GM19455 (cell line): Measurements from ENCODE around the gene GPR157.

Experiments
- ATAC-seq: cut with Tn5 transposase; IDR thresholded peaks from one replicate; pipeline ENCODE4 v1.9.1; 2021; ENCODE audit not compliant: unreplicated experiment

GPR157 gene

DNA sequence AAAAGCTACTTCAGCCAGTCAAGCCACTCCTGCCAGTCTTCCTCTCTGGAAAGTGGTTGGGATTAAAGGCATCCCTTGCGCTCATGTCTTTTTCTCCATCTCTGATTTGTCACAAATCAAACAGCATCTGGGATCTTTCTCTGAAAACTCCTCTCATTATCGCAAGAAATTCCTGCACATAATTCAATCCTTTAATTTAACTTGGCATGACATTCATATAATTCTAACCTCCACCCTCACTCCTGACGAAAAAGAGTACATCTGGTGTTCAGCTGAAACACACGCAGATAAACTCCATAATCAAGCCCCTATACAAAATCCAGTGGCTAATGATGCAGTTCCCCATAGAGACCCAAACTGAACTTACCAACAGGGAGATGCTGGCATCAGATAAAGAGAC is 40.1 kb downstream of the GPR157 start:
- ATAC-seq = no peak

DNA sequence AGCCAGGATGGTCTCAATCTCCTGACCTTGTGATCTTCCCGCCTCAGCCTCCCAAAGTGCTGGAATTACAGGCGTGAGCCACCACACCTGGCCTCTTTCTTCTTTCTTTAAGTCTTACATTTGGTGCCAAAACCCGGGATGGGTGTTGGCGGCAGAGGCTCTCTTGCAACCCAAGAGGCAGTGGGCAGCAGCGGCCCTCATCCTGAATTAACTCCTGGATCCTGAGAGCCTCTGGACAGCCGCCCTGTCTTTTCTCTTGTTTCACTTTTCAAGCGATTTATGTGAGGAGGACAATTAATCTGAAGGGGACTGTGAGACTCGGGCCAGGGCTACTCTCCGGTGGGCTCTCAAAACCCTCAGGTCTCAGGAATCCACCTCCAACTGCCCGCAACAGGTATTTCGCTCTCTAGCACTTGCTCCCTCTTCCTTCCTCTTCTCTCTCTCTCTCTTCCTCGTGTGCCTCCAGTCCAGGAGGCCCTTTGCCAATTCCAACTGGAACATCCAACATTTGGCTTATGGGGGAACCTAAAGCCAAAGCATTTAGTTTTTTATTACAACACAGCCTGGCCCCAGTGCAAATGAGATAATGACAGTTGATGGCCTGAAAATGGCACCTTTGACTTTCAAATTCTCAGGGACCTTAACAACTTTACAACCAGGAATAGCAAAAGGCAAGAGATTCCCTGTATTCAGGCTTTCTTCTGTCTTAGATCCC is 41.3 kb downstream of the GPR157 start:
- no peak for ATAC-seq

DNA sequence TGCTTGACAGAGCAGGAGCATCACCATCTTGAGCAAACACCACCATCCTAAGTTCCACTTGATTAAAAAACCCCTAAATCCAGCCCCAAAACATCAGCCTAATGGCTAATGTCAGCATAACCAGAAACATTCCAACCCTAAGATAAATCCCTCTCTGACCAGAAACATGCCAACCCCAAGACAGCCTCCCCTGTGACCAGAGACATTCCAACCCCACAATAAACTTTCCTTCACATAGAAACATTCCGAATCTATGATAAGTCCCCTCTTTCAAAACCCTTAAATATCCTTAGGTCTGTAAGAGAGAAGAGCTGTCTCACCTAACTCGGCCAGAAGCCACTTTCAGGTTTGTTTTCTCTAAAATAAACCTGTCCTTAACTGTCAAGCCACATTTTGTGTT is 42.1 kb downstream of the GPR157 start:
- ATAC-seq = no peak

- ATAC-seq = no peak
These were observed 42.9 kb downstream of the GPR157 start for GRCh38 chr1:9086045-9086444.

DNA sequence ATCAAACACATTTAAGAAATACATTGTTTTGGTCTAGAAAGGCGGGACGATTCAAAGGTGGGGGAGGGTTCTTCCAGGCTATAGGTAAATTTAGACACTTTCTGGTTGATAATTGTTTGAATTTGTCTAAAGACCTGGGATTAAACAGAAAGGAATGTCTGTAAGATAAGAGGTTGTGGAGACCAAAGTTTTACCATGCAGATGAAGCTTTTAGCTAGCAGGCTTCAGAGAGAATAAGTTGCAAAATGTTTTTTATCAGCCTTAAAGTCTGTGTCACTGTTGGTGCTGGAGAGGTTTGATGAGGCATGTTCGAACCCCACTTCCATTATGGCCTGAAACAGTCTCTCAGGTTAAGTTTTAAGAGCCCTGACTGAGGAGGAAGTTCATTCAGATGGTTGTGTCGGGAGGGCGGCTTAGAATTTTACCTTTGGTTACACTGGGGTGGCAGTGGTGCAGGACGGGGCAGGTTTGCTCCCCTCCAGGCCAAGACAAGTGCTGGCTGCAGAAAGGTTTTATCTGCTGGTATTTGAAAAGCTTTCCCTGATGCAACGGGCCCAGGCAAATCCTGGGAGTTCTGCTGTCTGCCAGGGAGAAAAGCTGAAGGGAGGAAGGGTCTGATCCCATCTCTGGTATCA is 43.5 kb downstream of the GPR157 start:
- ATAC-seq = no peak

GRCh38 chr1:9084906-9085305 is 44.0 kb downstream of the GPR157 start:
- ATAC-seq = no peak

DNA sequence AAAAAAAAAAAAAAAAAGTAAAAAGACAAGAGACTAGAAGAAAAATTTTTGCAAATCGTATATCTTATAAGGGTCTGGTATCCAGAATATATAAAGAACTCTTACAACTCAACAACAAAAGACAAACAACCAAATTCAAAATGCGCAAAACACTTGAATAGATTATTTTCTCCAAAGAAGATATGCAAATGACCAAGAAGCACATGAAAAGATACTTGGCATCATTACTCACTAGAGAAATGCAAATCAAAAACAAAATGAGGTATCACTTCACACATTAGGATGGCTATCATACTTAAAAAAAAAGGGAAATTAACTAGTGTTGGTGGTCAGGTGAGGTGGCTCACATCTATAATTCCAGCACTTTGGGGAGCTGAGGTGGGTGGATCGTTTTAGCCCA is 47.4 kb downstream of the GPR157 start:
- no peak for ATAC-seq

- no peak for ATAC-seq
These were observed 48.1 kb downstream of the GPR157 start for GRCh38 chr1:9080705-9081291.

- peak; percentile 37 for ATAC-seq
These were observed 48.8 kb downstream of the GPR157 start for GRCh38 chr1:9079988-9080704.

DNA sequence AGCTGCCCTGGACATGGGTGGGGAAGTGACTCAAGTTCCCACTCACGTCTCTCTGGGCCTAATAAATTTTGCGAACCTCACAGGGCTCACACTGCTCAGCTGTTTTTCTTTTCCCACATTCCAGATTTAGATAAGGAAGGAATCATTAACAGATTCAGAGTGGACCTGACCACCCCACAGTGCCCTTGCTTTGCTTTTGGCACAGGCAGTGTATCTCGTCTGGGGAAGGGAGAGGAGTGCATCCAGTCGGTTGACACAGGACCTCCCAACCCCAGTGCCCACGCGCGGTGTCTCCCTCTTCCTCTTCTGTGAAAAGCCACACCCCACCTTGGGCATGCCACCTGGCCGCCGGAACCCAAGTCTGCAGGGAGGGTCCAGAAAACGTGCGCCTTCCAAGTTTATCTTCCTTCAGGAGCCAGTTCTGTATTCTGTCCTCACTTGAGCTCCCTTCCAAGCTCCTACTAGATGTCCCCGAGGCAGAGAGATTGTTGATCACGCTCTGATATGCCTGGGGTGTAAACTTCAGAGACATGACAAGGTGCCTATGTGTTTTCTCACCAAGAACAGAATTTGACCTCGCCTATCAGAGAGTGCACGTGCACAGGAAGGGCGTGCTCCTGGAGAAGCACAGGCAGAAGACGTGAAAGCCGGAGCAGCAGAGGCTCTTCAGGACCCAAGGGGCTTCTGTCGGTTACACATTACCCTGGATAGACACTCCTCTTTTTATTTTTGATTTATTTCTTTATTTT is 50.0 kb downstream of the GPR157 start:
- no peak for ATAC-seq

DNA sequence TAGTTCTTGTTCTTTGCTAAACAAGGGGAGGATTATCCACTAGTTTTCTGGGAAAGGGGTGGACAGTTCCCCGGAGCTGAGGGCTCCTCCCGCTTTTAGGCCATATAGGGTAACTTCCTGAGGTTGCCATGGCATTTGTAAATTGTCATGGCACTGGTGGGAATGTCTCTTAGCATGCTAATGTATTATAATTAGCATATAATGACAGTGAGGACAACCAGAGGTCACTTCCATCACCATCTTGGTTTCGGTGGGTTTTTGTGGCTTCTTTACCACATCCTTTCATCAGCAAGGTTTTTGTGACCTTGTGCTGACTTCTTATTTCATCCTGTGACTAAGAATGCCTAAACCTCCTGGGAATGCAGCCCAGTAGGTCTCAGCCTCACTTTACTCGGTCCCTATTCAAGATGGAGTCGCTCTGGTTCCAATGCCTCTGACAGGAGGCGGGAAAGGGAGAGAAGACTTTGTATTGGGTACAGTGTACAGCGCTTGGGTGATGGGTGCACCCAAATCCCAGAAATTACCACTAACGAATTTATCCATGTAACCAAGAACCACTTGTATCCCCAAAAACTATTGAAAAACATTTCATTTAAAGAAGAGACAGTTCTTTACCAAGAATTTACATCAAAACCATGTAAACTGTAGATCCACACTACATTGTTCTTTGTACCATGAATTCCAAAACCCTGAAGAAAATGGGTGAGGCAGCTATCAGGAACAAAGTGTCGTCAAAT is 50.7 kb downstream of the GPR157 start:
- no peak for ATAC-seq

GRCh38 chr1:9075022-9075421 is 53.9 kb downstream of the GPR157 start:
- no peak for ATAC-seq

DNA sequence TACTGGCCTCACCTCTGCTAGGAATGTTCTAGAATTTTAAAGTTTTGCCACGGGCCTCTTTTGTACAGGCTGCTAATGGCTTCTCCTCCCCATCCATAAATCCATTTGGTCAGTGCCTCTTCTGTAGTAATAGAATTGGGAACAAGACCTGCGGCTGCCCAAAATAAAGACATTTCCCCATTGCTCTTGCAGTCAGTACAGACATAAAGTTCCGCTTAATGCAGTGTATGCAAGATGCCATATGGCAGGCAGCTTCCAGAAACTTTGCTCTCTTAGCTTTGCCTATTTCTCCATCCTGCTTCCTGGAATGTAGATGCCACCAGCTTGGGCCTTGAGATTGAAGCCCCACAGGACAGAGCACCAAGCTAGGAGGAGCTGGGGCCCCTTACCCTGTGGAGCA is 55.8 kb downstream of the GPR157 start:
- ATAC-seq = no peak

DNA sequence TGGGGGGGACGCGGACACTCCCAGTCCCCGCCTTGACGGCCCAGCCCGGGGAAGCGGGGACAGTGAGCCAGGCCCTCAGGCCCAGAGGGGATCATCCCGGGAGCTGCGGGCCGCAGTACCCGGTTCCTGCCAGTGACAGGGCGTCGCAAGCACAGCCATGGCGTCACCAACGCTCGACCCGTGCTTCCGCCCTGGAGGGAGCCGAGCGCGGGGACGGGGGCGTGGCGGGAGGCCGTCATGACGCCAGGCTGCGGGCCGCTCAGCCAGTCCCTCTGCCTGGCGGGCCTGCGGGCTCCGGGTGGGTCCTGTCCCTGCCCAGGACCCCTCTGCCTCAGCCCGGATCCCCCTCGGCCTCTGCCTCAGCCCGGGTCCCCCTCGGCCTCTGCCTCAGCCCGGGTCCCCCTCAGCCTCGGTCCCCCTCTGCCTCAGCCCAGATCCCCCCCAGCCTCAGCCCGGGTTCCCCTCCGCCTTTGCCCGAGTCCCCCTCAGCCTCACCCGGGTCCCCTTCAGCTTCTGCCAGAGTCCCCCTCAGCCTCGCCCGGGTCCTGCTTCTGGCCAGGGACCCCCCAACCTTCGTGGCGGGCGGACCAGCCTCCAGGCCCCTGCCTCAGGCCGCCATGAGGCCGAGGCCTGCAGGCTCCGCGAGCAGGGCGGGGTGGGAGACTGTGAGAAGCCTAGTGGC is 57.2 kb downstream of the GPR157 start:
- no peak for ATAC-seq

GRCh38 chr1:9070486-9070885 is 58.4 kb downstream of the GPR157 start:
- ATAC-seq = no peak

DNA sequence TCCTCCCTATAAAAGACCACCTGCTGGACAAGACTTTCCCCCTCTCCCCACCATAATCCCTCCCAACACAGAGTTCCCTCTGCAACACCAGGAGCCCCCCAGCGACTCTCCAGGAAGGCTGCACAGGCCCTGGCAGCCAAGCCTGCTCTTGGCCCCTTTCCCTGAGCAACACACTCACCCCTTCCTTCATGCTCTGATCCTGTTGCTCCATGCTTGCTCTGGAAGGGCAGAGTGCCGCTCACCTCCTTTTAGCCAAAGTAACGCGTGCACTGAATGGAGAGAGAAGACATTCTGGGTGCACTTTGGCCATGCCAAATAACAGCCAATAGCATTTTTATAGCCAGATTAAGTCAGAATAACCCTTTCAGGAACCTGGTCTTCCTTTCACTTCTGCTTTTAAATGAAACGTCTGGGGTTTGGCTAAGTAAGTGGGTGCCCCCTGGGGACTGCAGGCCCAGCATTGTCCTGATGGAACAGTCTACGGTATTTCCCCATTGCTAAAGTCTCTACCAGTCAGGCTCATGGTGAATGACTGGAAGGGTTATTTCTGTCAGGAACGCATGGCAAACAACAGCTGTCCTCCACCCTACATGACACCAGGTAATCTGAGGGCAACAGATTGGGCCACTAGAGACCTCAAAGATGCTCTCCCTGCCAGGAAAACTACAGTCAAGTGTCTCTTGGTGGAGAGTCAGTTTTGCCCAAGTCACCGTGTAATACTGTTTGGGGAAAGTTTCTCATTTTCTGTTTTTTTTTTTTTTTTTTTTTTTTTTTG is 59.4 kb downstream of the GPR157 start, which contains the start of gene SLC2A5:
TSS of gene SLC2A5 (minus strand) at position 310 of the 775 bp plus-strand sequence. CDS start at position 211, 99 bp downstream.
- ATAC-seq = peak; percentile 81

DNA sequence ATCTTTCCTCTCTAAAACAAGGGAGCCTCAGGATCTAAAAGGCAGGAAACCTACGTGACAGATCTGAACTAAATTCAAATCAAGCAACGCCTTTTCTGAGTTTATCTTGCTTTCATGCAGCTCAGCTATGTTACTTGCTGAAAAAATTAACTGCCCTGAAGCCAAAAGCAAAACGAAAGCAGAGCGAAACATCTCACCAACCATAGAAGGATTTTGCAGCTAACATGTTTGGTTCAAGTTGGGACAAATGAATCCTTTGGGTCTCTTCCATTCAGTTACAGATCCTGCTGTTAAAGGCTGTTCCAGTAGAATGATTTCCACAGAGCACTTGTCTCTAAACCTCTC is 59.9 kb downstream of the GPR157 start:
- ATAC-seq = no peak

- no peak for ATAC-seq
These were observed 61.7 kb downstream of the GPR157 start for GRCh38 chr1:9066945-9067807.
